HG02981 (cell line): ENCODE results near the gene RAP1GDS1.
A peak's percentile ranks its signal among the peaks of the same experiment; 100 is the strongest.
"Not testable (repeated sequence)": the region's sequence is repeated elsewhere in the genome, so short reads cannot be mapped to it uniquely, and the experiment has no call there.

Experiments
- ATAC-seq: cut with Tn5 transposase; IDR thresholded peaks from one replicate; pipeline ENCODE4 v1.9.1; 2021; ENCODE audit warnings: mild to moderate bottlenecking, moderate library complexity; ENCODE audit not compliant: unreplicated experiment

Gene RAP1GDS1

GRCh38 chr4:98287328-98287727 is 26.1 kb downstream of the RAP1GDS1 start:
- no peak for ATAC-seq

GRCh38 chr4:98288671-98289070 is 27.5 kb downstream of the RAP1GDS1 start:
- ATAC-seq: not testable (repeated sequence)

- ATAC-seq: peak; percentile 71
Observed at GRCh38 chr4:98289375-98289774, 28.2 kb downstream of the RAP1GDS1 start.

- no peak for ATAC-seq
Observed at GRCh38 chr4:98290511-98290910, 29.3 kb downstream of the RAP1GDS1 start.

- no peak for ATAC-seq
Observed at GRCh38 chr4:98293104-98293887, 32.1 kb downstream of the RAP1GDS1 start.

GRCh38 chr4:98298022-98298421 is 36.8 kb downstream of the RAP1GDS1 start:
- ATAC-seq: no peak

- no peak for ATAC-seq
Observed at GRCh38 chr4:98300706-98301105, 39.5 kb downstream of the RAP1GDS1 start.

- no peak for ATAC-seq
Observed at GRCh38 chr4:98305576-98305975, 44.4 kb downstream of the RAP1GDS1 start.

- ATAC-seq: no peak
Observed at GRCh38 chr4:98310867-98311266, 49.7 kb downstream of the RAP1GDS1 start.

- no peak for ATAC-seq
Observed at GRCh38 chr4:98311656-98312055, 50.5 kb downstream of the RAP1GDS1 start.

GRCh38 chr4:98314791-98315565 is 53.8 kb downstream of the RAP1GDS1 start:
- no peak for ATAC-seq

- no peak for ATAC-seq
Observed at GRCh38 chr4:98318521-98318920, 57.3 kb downstream of the RAP1GDS1 start.

- no peak for ATAC-seq
Observed at GRCh38 chr4:98319021-98319420, 57.8 kb downstream of the RAP1GDS1 start.

GRCh38 chr4:98326168-98326567 is 65.0 kb downstream of the RAP1GDS1 start:
- ATAC-seq: no peak

GRCh38 chr4:98327694-98328093 is 66.5 kb downstream of the RAP1GDS1 start:
- no peak for ATAC-seq

- not testable (repeated sequence) for ATAC-seq
Observed at GRCh38 chr4:98329879-98330640, 68.9 kb downstream of the RAP1GDS1 start.

- ATAC-seq: no peak
Observed at GRCh38 chr4:98332017-98332416, 70.8 kb downstream of the RAP1GDS1 start.

- ATAC-seq: no peak
Observed at GRCh38 chr4:98334461-98334860, 73.3 kb downstream of the RAP1GDS1 start.

GRCh38 chr4:98338761-98339438 is 77.7 kb downstream of the RAP1GDS1 start:
- ATAC-seq: no peak

- ATAC-seq: no peak
Observed at GRCh38 chr4:98341309-98341708, 80.1 kb downstream of the RAP1GDS1 start.

GRCh38 chr4:98343626-98344025 is 82.4 kb downstream of the RAP1GDS1 start:
- ATAC-seq: no peak
